Hepatocyte (in vitro differentiated cells): Measurements from ENCODE around the gene ITGB8. TPM values are rescaled to one million over a fixed set of nuclear protein-coding genes. Genes with fewer than 3 reads are reported as not detected.
A peak's percentile ranks its signal among the peaks of the same experiment; 100 is the strongest.

Experiments
- DNase-seq: peaks from one replicate; pipeline ENCODE4 v3.0.0-alpha.2; 2016; ENCODE audit warnings: low spot score
- H2AFZ ChIP-seq: fragments of 200-600 bp; sonication (generic); 2 replicates; pipeline ENCODE4 v1.6.0; 2016; ENCODE audit warnings: antibody characterized with exemption, mild to moderate bottlenecking
- H3K27ac ChIP-seq: fragments of 200-600 bp; sonication (generic); 2 replicates; pipeline ENCODE4 v1.5.1; 2016; ENCODE audit warnings: mild to moderate bottlenecking
- H3K27me3 ChIP-seq: fragments of 200-600 bp; sonication (generic); 2 replicates; pipeline ENCODE4 v1.6.1; 2016
- H3K36me3 ChIP-seq: fragments of 200-600 bp; sonication (generic); replicated peaks from 2 replicates; pipeline ENCODE4 v1.5.1; 2016; ENCODE audit warnings: low read depth; ENCODE audit not compliant: insufficient read depth
- H3K4me1 ChIP-seq: fragments of 200-600 bp; sonication (generic); 2 replicates; pipeline ENCODE4 v1.5.1; 2016; ENCODE audit warnings: mild to moderate bottlenecking, moderate library complexity; ENCODE audit not compliant: insufficient read depth
- H3K4me2 ChIP-seq: fragments of 200-600 bp; sonication (generic); 2 replicates; pipeline ENCODE4 v1.6.0; 2016
- H3K4me3 ChIP-seq: fragments of 200-600 bp; sonication (generic); 2 replicates; pipeline ENCODE4 v1.5.1; 2016; ENCODE audit warnings: mild to moderate bottlenecking
- H3K79me2 ChIP-seq: fragments of 200-600 bp; sonication (generic); 2 replicates; pipeline ENCODE4 v1.6.0; 2017; ENCODE audit warnings: mild to moderate bottlenecking
- H3K9me2 ChIP-seq: fragments of 200-600 bp; sonication (generic); replicated peaks from 2 replicates; pipeline ENCODE4 v1.6.0; 2017; ENCODE audit warnings: mild to moderate bottlenecking; ENCODE audit not compliant: insufficient read depth
- H3K9me3 ChIP-seq: fragments of 200-600 bp; sonication (generic); 2 replicates; pipeline ENCODE4 v1.5.1; 2016; ENCODE audit warnings: low read depth, mild to moderate bottlenecking
- H4K20me1 ChIP-seq: fragments of 200-600 bp; sonication (generic); 2 replicates; pipeline ENCODE4 v1.6.0; 2016; ENCODE audit warnings: mild to moderate bottlenecking; ENCODE audit not compliant: insufficient read depth, poor library complexity, severe bottlenecking
- EZH2 ChIP-seq: fragments of 200-600 bp; sonication (generic); IDR thresholded peaks from 2 replicates; pipeline ENCODE4 v1.6.1; 2016; ENCODE audit warnings: antibody characterized with exemption, mild to moderate bottlenecking, borderline replicate concordance
- EZH2phosphoT487 ChIP-seq: fragments of 200-600 bp; sonication (generic); IDR thresholded peaks from one replicate; pipeline ENCODE4 v1.6.1; 2018; ENCODE audit warnings: antibody characterized with exemption, mild to moderate bottlenecking, low read depth, moderate library complexity; ENCODE audit not compliant: unreplicated experiment, severe bottlenecking
- WGBS: methylation state at CpG from one replicate; pipeline ENCODE4 v1.1.6; 2016; ENCODE audit warnings: low lambda C conversion rate; ENCODE audit errors: missing lambda C conversion rate; 5-methylcytosine and 5-hydroxymethylcytosine counted together
- polyA plus RNA-seq: library from polyadenylated mRNA; unstranded; fragments of >200 nt; fragmentation: Nextera tagmentation; extraction: Ambion mirVana; gene quantifications from 2 replicates; pipeline ENCODE4 v1.2.1, GENCODE V29; 2016
- total RNA-seq: library from RNA; depleted of rRNA; stranded (reverse); fragments of >200 nt; gene quantifications from 2 replicates; pipeline ENCODE4 v1.2.3, GENCODE V29; 2014
- TF ChIP-seq, protein P1 (sequence below): fragments of 200-600 bp; sonication (generic); IDR thresholded peaks from 2 replicates; pipeline ENCODE4 v1.5.1; 2016; ENCODE audit warnings: antibody characterized with exemption, mild to moderate bottlenecking; ENCODE audit not compliant: poor library complexity

ITGB8 gene
- total and polyA plus RNA-seq, 2 experiments from 2014 or later: 7.2 to 37.0 TPM

DNA sequence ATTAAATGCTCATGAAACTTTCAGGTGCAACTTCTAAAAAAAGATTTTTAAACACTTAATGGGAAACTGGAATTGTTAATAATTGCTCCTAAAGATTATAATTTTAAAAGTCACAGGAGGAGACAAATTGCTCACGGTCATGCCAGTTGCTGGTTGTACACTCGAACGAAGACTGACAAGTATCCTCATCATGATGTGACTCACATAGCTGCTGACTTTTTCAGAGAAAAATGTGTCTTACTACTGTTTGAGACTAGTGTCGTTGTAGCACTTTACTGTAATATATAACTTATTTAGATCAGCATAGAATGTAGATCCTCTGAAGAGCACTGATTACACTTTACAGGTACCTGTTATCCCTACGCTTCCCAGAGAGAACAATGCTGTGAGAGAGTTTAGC is 79.3 kb downstream of the ITGB8 start:
- H3K4me1 ChIP-seq: peaks cover 18% of the 10 kb centered on the region
- no peaks in the 10 kb centered on the region for H3K9me2 ChIP-seq
- H3K36me3 ChIP-seq: no peaks in the 10 kb centered on the region
- WGBS: 98% methylated on average over 5 of the region's 5 CpGs
- no peak for DNase-seq
- H4K20me1 ChIP-seq: no peaks in the 10 kb centered on the region
- TF ChIP-seq EZH2 (no peak), EZH2phosphoT487 (no peak)
- TF ChIP-seq, protein P1, sequence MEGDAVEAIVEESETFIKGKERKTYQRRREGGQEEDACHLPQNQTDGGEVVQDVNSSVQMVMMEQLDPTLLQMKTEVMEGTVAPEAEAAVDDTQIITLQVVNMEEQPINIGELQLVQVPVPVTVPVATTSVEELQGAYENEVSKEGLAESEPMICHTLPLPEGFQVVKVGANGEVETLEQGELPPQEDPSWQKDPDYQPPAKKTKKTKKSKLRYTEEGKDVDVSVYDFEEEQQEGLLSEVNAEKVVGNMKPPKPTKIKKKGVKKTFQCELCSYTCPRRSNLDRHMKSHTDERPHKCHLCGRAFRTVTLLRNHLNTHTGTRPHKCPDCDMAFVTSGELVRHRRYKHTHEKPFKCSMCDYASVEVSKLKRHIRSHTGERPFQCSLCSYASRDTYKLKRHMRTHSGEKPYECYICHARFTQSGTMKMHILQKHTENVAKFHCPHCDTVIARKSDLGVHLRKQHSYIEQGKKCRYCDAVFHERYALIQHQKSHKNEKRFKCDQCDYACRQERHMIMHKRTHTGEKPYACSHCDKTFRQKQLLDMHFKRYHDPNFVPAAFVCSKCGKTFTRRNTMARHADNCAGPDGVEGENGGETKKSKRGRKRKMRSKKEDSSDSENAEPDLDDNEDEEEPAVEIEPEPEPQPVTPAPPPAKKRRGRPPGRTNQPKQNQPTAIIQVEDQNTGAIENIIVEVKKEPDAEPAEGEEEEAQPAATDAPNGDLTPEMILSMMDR: no peak
- H3K27me3 ChIP-seq: no peaks in the 10 kb centered on the region
- no peaks in the 10 kb centered on the region for H3K79me2 ChIP-seq
- H3K27ac ChIP-seq: no peak overlapping the region
- H3K4me3 ChIP-seq: no peak overlapping the region
- H3K9me3 ChIP-seq: no peaks in the 10 kb centered on the region
- H2AFZ ChIP-seq: no peak overlapping the region
- H3K4me2 ChIP-seq: no peak overlapping the region

DNA sequence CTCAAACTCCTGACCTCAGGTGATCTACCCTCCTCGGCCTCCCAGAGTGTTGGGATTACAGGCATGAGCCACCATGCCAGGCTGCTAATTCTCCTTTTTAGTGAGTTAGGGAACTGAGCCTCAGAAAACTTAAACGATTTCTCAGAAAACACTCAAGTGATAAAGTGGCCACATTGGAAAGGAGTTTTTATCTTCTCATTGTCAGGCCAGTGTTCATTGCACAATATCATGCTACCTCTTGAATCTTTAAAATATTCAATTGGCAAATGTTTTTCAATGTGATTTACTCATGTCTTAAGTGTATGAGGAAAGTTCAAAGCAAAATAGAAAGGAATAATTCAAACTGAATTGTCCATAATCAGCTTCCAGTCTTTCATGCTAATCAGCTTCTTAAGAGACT is 80.7 kb downstream of the ITGB8 start:
- Histone ChIP-seq H3K36me3 (no peaks in the 10 kb centered on the region), H2AFZ (no peak overlapping the region), H3K9me3 (no peaks in the 10 kb centered on the region), H3K9me2 (no peaks in the 10 kb centered on the region), H3K27ac (no peak overlapping the region), H3K4me3 (no peak overlapping the region), H4K20me1 (no peaks in the 10 kb centered on the region), H3K4me1 (peaks cover 18% of the 10 kb centered on the region), H3K4me2 (no peak overlapping the region), H3K79me2 (no peaks in the 10 kb centered on the region), H3K27me3 (no peaks in the 10 kb centered on the region)
- no peak for DNase-seq
- TF ChIP-seq EZH2 (no peak), EZH2phosphoT487 (no peak)
- TF ChIP-seq, protein P1: no peak
- 98% methylated on average over 2 of the region's 2 CpGs for WGBS

DNA sequence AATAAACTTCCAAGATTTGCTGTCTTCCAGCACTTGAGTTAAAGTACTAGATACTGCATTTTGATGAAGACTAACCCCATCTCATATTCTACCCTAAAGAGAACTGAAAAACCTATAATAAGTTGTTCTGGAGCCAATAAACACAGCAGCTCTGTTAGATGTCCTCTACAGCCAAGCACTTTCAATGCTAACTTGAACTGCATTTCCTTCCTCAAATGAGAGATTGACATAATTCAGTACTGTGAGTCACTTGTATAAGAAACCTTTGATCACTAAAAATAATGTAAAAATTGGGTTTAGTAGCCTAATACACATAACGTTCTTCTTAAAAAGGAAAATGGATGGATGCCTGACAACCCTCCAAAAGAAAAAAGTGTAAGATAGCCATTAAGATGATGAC is 81.3 kb downstream of the ITGB8 start:
- no peak for TF ChIP-seq EZH2
- no peak for TF ChIP-seq EZH2phosphoT487
- TF ChIP-seq, protein P1: no peak
- Histone ChIP-seq H3K27me3 (no peaks in the 10 kb centered on the region), H3K9me2 (no peaks in the 10 kb centered on the region), H4K20me1 (no peaks in the 10 kb centered on the region), H3K4me1 (peaks cover 15% of the 10 kb centered on the region), H3K27ac (no peak overlapping the region), H3K4me2 (no peak overlapping the region), H3K79me2 (no peaks in the 10 kb centered on the region), H3K36me3 (no peaks in the 10 kb centered on the region), H3K4me3 (no peak overlapping the region), H2AFZ (no peak overlapping the region), H3K9me3 (no peaks in the 10 kb centered on the region)
- WGBS: 80% methylated on average over 1 of the region's 1 CpG
- no peak for DNase-seq

DNA sequence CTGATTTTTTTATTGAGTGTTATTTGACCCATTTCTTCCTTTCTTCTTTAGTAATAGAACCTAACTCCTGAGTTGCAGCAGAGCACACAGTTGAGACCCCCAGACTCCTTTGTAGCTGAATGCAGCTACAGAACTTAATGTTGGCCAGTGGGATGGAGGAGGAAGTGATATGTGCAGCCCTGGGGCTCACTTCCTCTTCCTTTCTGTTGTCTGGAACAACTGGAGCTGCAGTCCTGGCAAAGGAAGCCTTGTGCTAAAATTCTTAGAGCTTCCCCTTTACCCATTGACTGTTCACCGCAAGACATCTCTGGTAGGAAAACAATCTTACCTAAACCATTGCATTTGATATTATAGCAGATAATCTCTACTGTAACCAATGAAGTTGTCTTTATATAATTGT is 86.6 kb downstream of the ITGB8 start:
- TF ChIP-seq EZH2phosphoT487: no peak
- no peak for TF ChIP-seq EZH2
- TF ChIP-seq, protein P1: no peak
- Histone ChIP-seq H3K27ac (no peak overlapping the region), H3K9me3 (no peaks in the 10 kb centered on the region), H3K36me3 (no peaks in the 10 kb centered on the region), H3K27me3 (no peaks in the 10 kb centered on the region), H3K4me3 (no peak overlapping the region), H3K4me1 (peaks cover 9% of the 10 kb centered on the region), H2AFZ (no peak overlapping the region), H3K4me2 (peak overlapping the region; percentile 13), H3K9me2 (no peaks in the 10 kb centered on the region), H3K79me2 (no peaks in the 10 kb centered on the region), H4K20me1 (no peaks in the 10 kb centered on the region)
- WGBS: 96% methylated on average over 1 of the region's 1 CpG
- no peak for DNase-seq
